ENCODE measurements around the gene SREK1IP1.

The SREK1IP1 gene

GRCh38 chr5:64682608-64683007 lies 85.9 kb downstream of the SREK1IP1 start:
- no peak for DNase-seq (ENCODE audit: low read depth)

GRCh38 chr5:64680289-64680688 lies 88.2 kb downstream of the SREK1IP1 start:
- DNase-seq (ENCODE audit: low read depth): no peak

- DNase-seq (ENCODE audit: low read depth): no peak
These were observed 90.1 kb downstream of the SREK1IP1 start for GRCh38 chr5:64678374-64678773.

GRCh38 chr5:64671678-64672077 lies 96.8 kb downstream of the SREK1IP1 start:
- DNase-seq (ENCODE audit: low read depth): no peak

GRCh38 chr5:64670277-64670676 lies 98.2 kb downstream of the SREK1IP1 start:
- no peak for DNase-seq (ENCODE audit: low read depth)
